Daoy (cell line): Measurements from ENCODE around the gene GGTA1. TPM values are rescaled to one million over a fixed set of nuclear protein-coding genes. Genes with fewer than 3 reads are reported as not detected.

Source experiments
- DNase-seq: peaks from one replicate; pipeline ENCODE4 v3.0.0-alpha.2; 2015; ENCODE audit warnings: low read depth
- total RNA-seq: library from RNA; depleted of rRNA; stranded (reverse); fragments of >200 nt; shearing (Covaris generic); gene quantifications from 2 replicates; pipeline ENCODE4 v1.2.3, GENCODE V29; 2014

The GGTA1 gene
- total RNA-seq, 1 experiment from 2014 or later, result not detected

GRCh38 chr9:121499177-121499426, 542 bp downstream of the GGTA1 start:
- DNase-seq, result no peak

- peak; percentile 62 for DNase-seq
Observed at GRCh38 chr9:121498487-121499176, 1.0 kb downstream of the GGTA1 start.

- DNase-seq, result peak; percentile 85
Observed at GRCh38 chr9:121498150-121498486, 1.5 kb downstream of the GGTA1 start.

GRCh38 chr9:121495976-121496375, 3.7 kb downstream of the GGTA1 start:
- DNase-seq, result no peak

- no peak for DNase-seq
Observed at GRCh38 chr9:121494192-121494591, 5.5 kb downstream of the GGTA1 start.

GRCh38 chr9:121491111-121491510, 8.5 kb downstream of the GGTA1 start:
- DNase-seq, result no peak

- no peak for DNase-seq
Observed at GRCh38 chr9:121489344-121489743, 10.3 kb downstream of the GGTA1 start.

- no peak for DNase-seq
Observed at GRCh38 chr9:121486043-121486442, 13.6 kb downstream of the GGTA1 start.

GRCh38 chr9:121485623-121486022, 14.0 kb downstream of the GGTA1 start:
- no peak for DNase-seq

GRCh38 chr9:121484651-121485446, 14.8 kb downstream of the GGTA1 start:
- DNase-seq, result no peak

- no peak for DNase-seq
Observed at GRCh38 chr9:121483473-121484031, 16.1 kb downstream of the GGTA1 start.

GRCh38 chr9:121483049-121483448, 16.6 kb downstream of the GGTA1 start:
- DNase-seq, result no peak

GRCh38 chr9:121478816-121479676, 20.6 kb downstream of the GGTA1 start:
- no peak for DNase-seq

GRCh38 chr9:121476156-121476555, 23.5 kb downstream of the GGTA1 start:
- no peak for DNase-seq

GRCh38 chr9:121474231-121474947, 25.3 kb downstream of the GGTA1 start:
- no peak for DNase-seq

GRCh38 chr9:121473229-121473628, 26.4 kb downstream of the GGTA1 start:
- DNase-seq, result no peak

- no peak for DNase-seq
Observed at GRCh38 chr9:121472446-121472845, 27.2 kb downstream of the GGTA1 start.

GRCh38 chr9:121466142-121466541, 33.5 kb downstream of the GGTA1 start:
- DNase-seq, result no peak

- DNase-seq, result no peak
Observed at GRCh38 chr9:121464968-121465367, 34.7 kb downstream of the GGTA1 start.

GRCh38 chr9:121463026-121463807, 36.4 kb downstream of the GGTA1 start:
- peak; percentile 65 for DNase-seq

- no peak for DNase-seq
Observed at GRCh38 chr9:121459513-121459912, 40.1 kb downstream of the GGTA1 start.
